HepG2 (cell line): Measurements from ENCODE around the gene WDR81. TPM values are rescaled to one million over a fixed set of nuclear protein-coding genes. Genes with fewer than 3 reads are reported as not detected.

Experiments
- ESRRA ChIP-seq: sonication (generic); formaldehyde crosslinking; IDR thresholded peaks from 2 replicates; pipeline ENCODE4 v1.5.1; 2020; ENCODE audit warnings: mild to moderate bottlenecking, low read depth, missing genetic modification reagents
- HOXA7 ChIP-seq: sonication (generic); formaldehyde crosslinking; IDR thresholded peaks from 2 replicates; pipeline ENCODE4 v1.8.1; 2022; ENCODE audit warnings: mild to moderate bottlenecking, missing genetic modification reagents, moderate library complexity
- NR2C2 ChIP-seq: sonication (generic); formaldehyde crosslinking; IDR thresholded peaks from 2 replicates; pipeline ENCODE4 v1.4.0; 2020; ENCODE audit warnings: missing genetic modification reagents, mild to moderate bottlenecking, moderate library complexity, borderline replicate concordance
- PBX2 ChIP-seq: IDR thresholded peaks from 2 replicates; pipeline ENCODE4 v1.6.1; 2016; ENCODE audit warnings: control low read depth
- SIN3A ChIP-seq: IDR thresholded peaks from 2 replicates; pipeline ENCODE4 v1.6.1; 2011; ENCODE audit warnings: low read depth, mild to moderate bottlenecking, control low read depth, low read length, borderline replicate concordance
- SNAPC4 ChIP-seq: sonication (generic); formaldehyde crosslinking; IDR thresholded peaks from 2 replicates; pipeline ENCODE4 v1.4.0; 2020; ENCODE audit warnings: mild to moderate bottlenecking, missing genetic modification reagents
- TERF1 ChIP-seq: sonication (generic); formaldehyde crosslinking; IDR thresholded peaks from 2 replicates; pipeline ENCODE4 v1.8.0; 2022; ENCODE audit warnings: mild to moderate bottlenecking, missing genetic modification reagents, moderate library complexity
- ZBTB20 ChIP-seq: sonication (generic); formaldehyde crosslinking; IDR thresholded peaks from 2 replicates; pipeline ENCODE4 v1.8.1; 2023; ENCODE audit warnings: missing genetic modification reagents, low read depth, mild to moderate bottlenecking, borderline replicate concordance
- ZHX1 ChIP-seq: sonication (generic); formaldehyde crosslinking; IDR thresholded peaks from 2 replicates; pipeline ENCODE4 v1.8.1; 2022; ENCODE audit warnings: low read depth, mild to moderate bottlenecking, missing genetic modification reagents
- ZNF124 ChIP-seq: sonication (generic); formaldehyde crosslinking; IDR thresholded peaks from 2 replicates; pipeline ENCODE4 v1.4.0; 2020; ENCODE audit warnings: missing genetic modification reagents
- ZNF451 ChIP-seq: sonication (generic); formaldehyde crosslinking; IDR thresholded peaks from 2 replicates; pipeline ENCODE4 v1.5.0; 2020; ENCODE audit warnings: mild to moderate bottlenecking, missing genetic modification reagents
- polyA plus RNA-seq, 8 experiments: library from polyadenylated mRNA; depleted of rRNA in 3 of 8; stranded (reverse) in 7 of 8; unstranded in 1 of 8; fragments of >200 nt; fragmentation: Illumina TruSeq in 4 of 8; extraction: Trizol in 4 of 8; gene quantifications; 2 replicates each; pipeline versions ENCODE4 v1.2.1 to v1.2.3, GENCODE V29; 2011 to 2016; ENCODE audit warnings: low read depth in 4 of 8, missing spikeins in 1 of 8, mixed read lengths in 1 of 8; ENCODE audit not compliant: insufficient read depth in 1 of 8
- total RNA-seq, 5 experiments: library from RNA; depleted of rRNA; stranded (reverse); fragments of >200 nt; fragmentation: Illumina TruSeq; extraction: Trizol; gene quantifications; 2 replicates each; pipeline ENCODE4 v1.2.3, GENCODE V29; 2016; ENCODE audit warnings: low read depth in 1 of 5
- TF ChIP-seq, protein P1 (sequence below), 2 experiments: sonication (generic) in 1 of 2; formaldehyde crosslinking in 1 of 2; IDR thresholded peaks; 2 replicates each; pipeline versions ENCODE4 v1.4.0 to v1.6.1; 2018 to 2020; ENCODE audit warnings: missing genetic modification reagents in 2 of 2, borderline replicate concordance in 1 of 2, low read depth in 1 of 2, mild to moderate bottlenecking in 1 of 2, missing biosample characterization in 1 of 2
- TF ChIP-seq, protein P2 (sequence below): sonication (generic); formaldehyde crosslinking; IDR thresholded peaks from 2 replicates; pipeline ENCODE4 v1.5.0; 2020; ENCODE audit warnings: mild to moderate bottlenecking, missing genetic modification reagents

WDR81 gene
- total and polyA plus RNA-seq, 2 of the 13 experiments (the other 11 are each of a cell fraction or from before 2014, with no cell fraction given) = 9.1 to 16.7 TPM

DNA sequence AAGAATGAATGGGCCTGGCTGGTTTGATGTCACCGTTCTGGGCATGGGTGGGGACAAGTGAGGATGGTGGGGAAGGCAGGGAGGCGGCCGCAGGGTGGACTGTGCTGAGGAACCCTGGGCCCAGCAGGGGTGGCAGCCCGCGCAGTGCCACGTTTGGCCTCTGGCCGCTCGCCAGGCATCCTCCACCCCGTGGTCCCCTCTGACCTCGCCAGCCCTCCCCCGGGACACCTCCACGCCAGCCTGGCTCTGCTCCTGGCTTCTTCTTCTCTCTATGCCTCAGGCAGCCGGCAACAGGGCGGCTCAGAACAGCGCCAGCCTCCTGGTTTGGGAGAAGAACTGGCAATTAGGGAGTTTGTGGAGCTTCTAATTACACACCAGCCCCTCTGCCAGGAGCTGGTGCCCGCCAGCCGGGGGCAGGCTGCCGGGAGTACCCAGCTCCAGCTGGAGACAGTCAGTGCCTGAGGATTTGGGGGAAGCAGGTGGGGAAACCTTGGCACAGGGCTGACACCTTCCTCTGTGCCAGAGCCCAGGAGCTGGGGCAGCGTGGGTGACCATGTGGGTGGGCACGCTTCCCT is 30.8 kb downstream of the WDR81 start (continued):
- TF ChIP-seq TERF1 (CRISPR knock-in tag) (no peak), ZHX1 (CRISPR knock-in tag) (no peak), ZNF451 (no peak), SIN3A (no peak), ZNF124 (CRISPR knock-in tag) (no peak), SNAPC4 (no peak), HOXA7 (CRISPR knock-in tag) (no peak), ZBTB20 (CRISPR knock-in tag) (0 out of 2 replicates have a peak, but pooled peaks have one; percentile 21), ESRRA (CRISPR knock-in tag) (no peak), PBX2 (CRISPR knock-in tag) (no peak), NR2C2 (CRISPR knock-in tag) (no peak)
- TF ChIP-seq, protein P1, sequence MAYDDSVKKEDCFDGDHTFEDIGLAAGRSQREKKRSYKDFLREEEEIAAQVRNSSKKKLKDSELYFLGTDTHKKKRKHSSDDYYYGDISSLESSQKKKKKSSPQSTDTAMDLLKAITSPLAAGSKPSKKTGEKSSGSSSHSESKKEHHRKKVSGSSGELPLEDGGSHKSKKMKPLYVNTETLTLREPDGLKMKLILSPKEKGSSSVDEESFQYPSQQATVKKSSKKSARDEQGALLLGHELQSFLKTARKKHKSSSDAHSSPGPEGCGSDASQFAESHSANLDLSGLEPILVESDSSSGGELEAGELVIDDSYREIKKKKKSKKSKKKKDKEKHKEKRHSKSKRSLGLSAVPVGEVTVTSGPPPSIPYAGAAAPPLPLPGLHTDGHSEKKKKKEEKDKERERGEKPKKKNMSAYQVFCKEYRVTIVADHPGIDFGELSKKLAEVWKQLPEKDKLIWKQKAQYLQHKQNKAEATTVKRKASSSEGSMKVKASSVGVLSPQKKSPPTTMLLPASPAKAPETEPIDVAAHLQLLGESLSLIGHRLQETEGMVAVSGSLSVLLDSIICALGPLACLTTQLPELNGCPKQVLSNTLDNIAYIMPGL (CRISPR knock-in tag; IDR thresholded peaks at IDR 0.05; ENCODE audit: borderline replicate concordance in 1 of 2, low read depth in 1 of 2) = 0 out of 4 replicates have a peak, but pooled peaks of 1 of the 2 experiments have one; percentile 29
- TF ChIP-seq, protein P2, sequence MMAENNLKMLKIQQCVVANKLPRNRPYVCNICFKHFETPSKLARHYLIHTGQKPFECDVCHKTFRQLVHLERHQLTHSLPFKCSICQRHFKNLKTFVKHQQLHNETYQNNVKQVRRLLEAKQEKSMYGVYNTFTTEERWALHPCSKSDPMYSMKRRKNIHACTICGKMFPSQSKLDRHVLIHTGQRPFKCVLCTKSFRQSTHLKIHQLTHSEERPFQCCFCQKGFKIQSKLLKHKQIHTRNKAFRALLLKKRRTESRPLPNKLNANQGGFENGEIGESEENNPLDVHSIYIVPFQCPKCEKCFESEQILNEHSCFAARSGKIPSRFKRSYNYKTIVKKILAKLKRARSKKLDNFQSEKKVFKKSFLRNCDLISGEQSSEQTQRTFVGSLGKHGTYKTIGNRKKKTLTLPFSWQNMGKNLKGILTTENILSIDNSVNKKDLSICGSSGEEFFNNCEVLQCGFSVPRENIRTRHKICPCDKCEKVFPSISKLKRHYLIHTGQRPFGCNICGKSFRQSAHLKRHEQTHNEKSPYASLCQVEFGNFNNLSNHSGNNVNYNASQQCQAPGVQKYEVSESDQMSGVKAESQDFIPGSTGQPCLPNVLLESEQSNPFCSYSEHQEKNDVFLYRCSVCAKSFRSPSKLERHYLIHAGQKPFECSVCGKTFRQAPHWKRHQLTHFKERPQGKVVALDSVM (CRISPR knock-in tag) = no peak
